HG03175 (cell line): ENCODE results near the gene POLR2J.
A peak's percentile ranks its signal among the peaks of the same experiment; 100 is the strongest.
"Not testable (repeated sequence)": the region's sequence is repeated elsewhere in the genome, so short reads cannot be mapped to it uniquely, and the experiment has no call there.

ENCODE experiments used
- ATAC-seq: cut with Tn5 transposase; IDR thresholded peaks from one replicate; pipeline ENCODE4 v1.9.1; 2021; ENCODE audit warnings: mild to moderate bottlenecking, moderate library complexity; ENCODE audit not compliant: unreplicated experiment

Gene POLR2J

DNA sequence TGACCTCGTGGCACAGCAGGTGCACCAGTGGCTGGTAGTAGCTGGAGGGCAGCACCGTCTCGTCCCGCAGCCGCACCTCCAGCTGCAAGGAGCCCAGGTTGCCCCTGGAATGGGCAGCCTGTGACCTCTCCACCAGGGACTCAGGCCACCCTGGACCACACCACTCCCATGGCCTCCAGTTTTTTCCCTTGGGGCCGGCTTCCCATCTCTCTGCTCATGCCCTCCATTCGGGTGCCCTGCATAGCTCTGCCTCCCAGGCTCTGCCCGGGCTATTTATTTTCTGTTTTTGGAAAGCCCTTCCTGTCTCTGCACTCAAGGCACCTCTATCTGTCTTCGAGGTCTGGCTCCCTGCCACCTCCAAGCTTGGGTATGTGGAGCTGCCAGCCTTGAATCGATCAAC lies 18.1 kb upstream of the POLR2J start:
- ATAC-seq = not testable (repeated sequence)

DNA sequence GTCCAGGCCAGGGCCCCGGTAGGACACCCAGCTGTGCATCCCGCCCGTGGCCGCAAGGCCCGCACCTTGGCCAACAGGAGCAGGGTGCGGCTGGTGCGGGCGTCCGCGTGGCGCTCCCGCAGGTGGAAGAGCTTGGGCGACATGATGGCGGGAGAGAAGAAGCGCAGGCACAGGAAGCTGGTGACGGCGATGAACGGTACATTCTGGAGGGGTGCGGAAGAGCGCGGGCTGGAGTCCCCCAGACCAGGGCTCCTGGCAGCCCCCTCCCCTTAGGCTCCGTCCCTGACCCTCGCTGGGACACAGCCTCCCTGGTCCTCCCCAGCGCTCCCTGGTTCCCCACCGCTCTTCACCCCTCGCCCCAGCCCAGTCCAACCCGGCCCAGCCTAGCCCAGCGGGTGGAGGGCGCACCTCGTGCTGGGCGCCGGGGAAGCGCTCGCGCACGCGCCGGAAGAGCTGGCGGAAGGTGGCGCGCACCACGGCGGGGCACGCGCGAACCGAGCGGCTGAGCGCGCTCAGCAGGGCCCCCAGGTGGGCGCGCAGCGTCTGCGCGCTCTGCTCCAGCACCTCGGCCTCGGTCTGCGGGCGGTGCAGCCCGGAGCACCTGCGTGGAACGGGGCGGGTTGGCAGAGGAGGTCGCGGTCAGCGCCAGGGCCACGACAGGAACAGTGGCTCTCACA lies 15.9 kb upstream of the POLR2J start:
- peak; percentile 74 for ATAC-seq

DNA sequence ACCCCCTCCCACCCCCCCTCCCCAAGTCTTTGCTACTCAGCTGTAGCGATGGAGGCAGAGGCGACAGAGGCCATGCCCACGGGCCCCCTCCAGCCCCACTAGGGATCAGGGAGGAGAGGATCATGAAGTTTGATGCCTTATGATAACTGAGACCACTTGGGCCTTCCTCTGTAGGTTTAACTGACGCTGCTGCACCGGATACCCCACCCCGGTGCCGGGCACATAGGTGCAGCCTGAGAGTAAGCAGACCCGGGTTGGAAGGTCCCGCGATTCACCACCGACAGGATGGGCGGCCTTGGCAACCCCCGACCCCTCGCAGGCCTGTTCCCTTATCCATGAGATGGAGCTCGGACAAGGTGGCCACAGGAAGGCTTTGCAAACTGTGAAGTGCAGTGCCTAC lies 15.3 kb upstream of the POLR2J start:
- not testable (repeated sequence) for ATAC-seq

DNA sequence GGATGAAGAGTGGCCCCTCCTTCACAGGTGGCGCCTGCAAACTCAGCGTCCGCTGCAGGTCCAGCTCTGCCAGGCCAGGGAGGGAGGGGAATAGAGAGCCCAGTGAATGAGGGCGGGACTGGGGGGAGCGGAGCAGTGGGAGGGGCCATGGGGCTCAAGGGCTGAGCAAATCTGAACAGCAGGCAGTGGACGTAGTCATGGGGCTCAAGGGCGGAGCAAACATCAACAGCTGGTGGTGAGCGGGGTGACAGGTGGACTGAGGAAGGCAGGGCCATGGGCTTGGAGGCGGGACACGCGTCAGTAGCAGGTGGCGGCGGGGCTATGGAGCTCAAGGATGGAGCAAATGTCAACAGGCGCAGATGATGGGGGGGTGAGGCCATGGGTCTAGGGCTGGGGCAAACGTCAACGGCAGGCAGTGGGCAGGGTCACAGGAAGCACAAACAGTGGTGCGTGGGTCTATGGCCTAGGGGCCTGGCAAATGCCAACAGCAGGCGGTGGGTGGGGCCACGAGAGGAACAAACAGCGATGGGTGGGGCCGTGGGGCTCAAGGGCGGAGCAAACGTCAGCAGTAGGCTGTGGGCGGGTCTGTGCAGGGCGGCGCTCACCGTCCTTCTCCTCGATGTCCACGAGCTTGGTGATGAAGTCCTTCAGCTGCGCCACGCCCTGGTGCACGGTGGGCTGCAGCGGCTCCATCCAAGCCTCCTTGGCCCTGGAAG lies 14.7 kb upstream of the POLR2J start:
- peak; percentile 38 for ATAC-seq

DNA sequence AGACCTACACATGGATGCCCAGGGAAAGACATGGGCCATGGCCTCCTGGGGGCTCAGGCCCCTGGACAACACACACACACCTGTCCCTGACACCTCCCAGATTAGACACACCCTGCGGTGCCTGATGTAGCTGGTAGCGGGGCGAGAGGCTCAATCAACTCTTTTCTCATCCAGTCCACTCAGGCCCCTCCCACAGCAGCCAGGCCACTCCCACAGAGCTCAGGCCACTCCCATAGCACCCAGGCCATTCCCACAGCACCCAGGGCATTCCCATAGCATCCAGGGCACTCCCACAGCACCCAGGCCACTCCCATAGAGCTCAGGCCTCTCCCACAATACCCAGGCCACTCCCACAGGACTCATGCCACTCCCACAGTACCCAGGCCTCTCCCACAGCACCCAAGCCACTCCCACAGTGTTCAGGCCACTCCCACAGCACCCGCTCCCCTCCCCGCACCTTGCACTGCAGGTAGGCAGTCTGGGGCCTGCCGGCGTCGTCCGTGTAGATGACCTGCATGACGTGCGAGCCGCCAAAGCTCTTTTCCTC lies 11.9 kb upstream of the POLR2J start:
- peak; percentile 45 for ATAC-seq

DNA sequence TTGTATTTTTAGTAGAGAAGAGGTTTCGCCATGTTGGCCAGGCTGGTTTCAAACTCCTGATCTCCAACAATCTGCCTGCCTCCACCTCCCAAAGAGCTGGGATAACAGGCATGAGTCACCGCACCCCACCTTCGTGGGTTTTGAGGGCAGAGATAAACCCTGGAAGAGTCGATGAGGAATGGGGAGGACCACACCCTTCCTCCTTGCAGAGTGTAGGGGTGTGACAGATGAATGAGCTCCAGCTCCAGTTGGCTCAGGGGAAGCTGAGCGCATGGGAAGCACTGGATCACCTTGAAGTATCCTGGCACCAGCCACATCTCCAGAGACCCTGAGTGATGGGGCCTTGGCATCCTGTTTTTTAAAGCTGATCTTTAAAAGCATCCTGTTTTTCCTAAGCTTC lies 5.6 kb upstream of the POLR2J start:
- not testable (repeated sequence) for ATAC-seq

DNA sequence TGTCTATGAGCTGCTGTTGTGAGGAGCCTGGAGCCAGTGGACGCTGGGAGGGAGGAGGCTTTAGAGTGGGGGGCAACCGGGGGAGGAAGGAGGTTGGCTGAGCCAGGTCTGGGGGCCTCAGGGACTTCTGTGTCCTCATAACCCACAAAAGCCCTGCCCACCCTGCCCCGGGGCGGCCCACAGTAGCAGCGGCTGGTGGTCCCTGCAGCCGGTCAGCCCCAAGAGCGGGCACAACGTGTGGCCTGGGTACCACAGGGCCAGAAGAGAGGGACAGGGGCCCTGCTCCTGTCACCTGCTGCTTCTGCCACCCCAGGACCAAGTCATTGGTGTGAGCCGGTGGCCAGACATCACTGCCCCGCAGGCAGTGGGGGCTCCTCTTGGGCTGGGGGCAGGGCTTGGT lies 3.2 kb upstream of the POLR2J start:
- ATAC-seq = not testable (repeated sequence)

DNA sequence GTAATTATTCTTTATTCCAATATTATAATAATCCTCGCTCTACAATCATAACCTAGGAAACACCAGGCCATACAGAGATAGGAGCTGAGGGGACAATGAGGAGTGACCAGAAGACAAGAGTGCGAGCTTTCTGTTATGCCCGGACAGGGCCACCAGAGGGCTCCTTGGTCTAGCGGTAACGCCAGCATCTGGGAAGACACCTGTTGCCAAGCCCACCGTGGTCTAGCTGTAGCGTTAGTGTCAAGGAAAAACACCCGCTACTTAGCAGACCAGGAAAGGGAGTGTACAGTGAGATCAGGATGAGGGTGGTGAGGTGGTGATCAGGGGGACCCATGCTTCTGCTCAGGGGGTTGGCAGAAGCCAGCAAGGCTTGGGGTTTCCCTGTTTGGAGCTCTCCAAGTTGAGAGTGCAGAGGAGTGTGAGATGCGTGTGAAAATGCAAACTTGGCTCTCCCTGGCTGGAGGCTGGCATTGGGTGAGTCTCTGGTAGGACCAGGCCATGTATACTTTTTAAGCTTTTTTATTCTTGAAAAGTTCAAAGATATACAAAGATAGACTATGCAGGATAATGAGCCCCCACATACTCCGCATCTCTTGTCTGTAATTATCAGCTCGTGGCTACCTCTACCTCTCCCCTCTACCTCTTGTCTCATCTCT lies 1.4 kb upstream of the POLR2J start:
- not testable (repeated sequence) for ATAC-seq

DNA sequence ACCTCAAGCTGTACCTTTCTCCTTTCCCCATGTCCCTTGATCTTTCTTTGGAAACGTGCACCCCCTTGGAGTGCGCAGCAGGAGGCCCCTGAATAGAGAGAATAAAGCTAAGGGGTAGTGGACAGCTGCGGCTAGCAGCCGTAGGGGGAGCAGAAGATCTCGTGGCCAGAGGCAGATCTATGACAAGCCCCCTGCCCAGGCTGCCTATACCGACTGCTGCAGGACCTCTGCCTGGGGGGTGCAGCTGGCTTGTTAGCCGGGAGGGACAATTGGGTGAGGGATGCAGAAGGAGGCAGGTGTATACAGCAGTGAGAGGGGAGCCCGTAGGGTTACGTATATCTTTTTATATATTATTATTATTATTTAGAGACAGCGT lies 475 bp upstream of the POLR2J start:
- peak; percentile 28 for ATAC-seq

DNA sequence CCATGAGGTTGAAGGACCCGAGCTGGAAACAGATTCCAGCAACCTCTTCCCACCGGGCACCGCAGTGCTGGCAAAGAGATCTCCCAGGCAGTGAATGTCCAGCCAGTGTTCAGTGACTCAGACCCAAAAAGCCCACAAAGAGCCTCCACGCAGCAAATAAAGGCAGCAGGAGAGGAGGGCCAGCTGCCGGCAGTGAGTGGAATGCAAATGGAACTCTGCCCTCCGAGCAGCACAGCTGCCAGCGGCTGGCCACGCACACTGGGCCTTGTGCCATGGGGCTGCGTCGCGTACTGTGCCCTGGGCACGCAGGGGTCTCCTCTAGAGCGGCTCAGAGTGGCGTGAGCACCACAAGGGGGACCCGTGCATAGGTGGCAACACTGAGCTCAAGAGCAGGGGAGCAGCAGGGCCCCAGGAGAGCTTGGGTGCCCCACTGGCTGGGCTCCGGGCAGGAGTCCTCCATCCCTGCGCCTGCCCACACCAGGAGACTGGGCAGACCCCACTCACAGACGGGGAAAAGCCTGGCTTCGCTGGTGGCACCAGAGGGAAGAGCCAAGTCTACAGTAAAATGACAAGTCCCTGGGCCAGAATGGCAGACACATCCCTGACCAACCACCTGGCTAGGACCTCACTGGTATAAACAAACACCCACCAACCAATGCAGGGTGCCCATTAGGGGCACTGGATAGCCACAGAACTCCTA lies 3.8 kb downstream of the POLR2J start:
- ATAC-seq = not testable (repeated sequence)

DNA sequence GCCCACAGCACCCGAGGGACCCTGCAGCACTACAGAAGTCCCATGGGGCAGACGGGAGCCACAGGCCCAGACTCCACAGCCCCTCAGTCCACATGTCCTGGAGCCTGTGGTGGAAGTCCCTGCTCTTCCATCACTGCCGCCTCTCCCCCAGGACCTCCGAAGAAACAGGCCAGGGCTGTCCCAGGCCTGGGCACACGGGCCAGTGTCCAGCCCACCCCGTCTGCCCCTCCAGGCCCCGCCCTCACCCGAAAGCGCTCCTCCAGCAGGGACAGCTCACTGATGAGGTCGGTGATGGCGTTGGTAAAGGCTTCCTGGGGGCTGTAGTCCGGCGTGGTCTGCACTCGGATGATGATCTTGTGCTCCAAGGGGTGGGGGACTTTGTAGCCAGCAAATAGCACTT lies 4.6 kb downstream of the POLR2J start:
- not testable (repeated sequence) for ATAC-seq

DNA sequence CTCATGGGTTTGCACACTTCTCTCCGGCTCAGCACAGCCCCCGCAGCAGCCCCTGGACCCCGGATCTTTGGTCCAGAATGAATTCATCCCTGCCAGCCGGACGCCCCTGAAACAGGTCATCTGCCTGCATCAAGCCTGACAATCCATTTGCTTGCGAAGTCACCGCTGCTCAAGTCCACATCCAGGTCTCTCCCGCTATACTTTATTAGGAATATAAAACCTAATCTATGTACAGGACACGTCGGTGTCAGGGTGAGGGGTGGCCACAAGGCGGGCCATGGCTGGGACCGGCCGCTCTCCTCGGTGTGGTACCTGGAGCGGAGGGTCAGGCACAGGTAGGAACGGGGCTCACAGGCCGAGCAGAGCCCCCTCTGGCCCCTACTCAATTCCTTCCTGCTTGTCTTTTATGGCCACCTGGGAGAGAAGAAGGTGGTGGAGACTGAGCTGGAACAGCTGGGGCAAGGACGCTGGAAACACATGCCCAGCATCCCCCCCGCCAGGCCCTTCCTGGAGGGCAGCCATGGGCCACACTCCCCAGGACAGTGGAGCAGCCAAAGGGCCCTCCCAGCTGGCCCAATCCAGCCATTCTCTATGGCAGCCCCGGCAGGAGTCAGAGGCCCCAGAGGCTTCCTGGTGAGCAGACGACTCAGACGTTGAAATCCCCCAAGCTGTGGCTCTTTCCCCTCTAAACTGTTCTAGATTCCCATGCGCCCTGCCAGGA lies 5.3 kb downstream of the POLR2J start:
- no peak for ATAC-seq

DNA sequence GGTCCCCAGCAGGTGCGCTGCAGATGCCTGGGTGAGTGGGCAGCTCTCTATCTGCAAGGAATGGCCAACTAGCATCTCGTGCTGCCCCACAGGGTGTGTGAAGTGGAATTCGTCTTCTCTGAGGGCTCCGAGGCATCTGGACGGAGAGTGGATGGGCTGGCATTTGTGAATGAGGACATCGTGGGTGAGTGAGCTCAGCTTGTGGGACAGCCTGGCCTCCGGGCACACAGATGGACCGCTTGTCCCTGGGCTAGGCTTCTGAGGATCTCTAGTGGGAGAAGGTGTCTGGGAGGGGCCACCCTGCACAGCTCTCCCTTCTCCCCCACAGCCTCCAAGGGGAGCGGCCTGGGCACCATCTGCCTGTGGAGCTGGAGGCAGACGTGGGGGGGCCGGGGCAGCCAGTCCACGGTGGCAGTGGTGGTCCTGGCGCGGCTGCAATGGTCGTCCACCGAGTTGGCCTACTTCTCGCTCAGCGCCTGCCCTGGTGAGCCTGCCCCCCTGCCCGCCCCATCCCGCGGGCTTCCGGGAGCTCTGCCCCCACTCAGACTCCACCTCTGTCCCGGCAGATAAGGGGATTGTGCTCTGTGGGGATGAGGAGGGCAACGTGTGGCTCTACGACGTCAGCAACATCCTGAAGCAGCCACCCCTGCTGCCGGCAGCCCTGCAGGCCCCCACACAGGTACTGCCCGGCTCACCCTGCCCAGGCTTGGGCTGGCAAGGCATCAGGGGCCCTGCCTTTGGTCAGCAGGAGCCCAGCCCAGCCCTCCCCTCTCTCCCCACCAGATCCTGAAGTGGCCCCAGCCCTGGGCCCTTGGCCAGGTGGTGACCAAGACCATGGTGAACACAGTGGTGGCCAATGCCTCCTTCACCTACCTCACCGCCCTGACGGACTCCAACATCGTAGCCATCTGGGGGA lies 6.3 kb downstream of the POLR2J start:
- no peak for ATAC-seq

DNA sequence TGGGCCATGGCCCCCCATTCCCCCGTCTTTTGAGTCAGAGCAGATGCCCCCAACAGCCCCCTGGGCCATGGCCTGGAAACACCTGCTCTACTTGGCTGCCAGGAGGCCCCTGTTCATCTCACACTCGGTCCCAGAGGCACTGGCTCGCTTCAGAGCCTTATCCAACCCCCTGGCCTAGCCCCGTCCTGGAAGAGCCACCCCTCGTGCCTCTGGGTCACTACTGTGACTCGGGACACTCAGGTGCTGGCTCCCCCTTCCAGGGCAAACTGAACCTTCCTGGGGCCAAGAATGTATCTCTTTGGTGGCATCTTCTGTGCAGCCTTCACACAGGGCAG lies 7.0 kb downstream of the POLR2J start:
- no peak for ATAC-seq

DNA sequence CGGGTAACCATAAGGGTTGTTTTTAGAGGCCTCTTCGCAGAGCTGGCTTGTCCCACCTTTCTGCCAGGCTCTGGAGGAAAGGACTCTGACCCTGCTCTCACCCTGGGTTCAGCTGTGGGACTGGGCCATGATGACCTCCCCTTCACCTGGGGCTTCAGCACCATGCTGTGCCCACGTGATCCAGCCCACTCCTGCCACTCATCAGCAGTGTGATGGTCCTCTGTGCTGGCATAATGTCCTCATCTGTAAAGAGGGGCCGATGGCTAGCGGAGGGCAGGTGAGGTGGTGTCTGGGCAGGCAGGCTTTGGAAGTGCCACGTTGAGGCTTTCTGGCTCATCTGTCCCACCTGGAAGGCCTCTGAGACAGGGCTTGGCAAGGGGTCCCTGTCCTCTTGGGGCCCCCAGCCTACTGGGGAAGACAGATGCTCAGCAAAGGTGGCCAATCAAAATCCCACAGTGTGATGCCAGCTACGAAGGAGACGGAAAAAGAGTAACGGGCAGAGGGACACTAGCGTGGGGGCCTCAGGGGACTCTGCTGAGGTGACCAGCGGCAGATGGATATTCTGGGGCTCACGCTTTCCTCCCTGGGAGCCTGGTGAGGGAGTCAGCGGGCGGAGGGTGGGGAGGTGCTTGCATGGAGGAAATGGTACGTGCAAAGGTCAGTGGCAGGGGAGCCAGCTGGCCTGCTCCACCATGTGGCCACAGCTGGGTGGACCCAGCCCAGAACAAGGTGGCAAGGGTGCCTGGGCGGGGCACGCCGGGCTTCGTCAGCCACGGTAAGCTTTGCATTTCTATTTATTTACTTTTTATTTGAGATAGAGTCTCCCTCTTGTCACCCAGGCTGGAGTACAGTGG lies 8.5 kb downstream of the POLR2J start:
- ATAC-seq = no peak

DNA sequence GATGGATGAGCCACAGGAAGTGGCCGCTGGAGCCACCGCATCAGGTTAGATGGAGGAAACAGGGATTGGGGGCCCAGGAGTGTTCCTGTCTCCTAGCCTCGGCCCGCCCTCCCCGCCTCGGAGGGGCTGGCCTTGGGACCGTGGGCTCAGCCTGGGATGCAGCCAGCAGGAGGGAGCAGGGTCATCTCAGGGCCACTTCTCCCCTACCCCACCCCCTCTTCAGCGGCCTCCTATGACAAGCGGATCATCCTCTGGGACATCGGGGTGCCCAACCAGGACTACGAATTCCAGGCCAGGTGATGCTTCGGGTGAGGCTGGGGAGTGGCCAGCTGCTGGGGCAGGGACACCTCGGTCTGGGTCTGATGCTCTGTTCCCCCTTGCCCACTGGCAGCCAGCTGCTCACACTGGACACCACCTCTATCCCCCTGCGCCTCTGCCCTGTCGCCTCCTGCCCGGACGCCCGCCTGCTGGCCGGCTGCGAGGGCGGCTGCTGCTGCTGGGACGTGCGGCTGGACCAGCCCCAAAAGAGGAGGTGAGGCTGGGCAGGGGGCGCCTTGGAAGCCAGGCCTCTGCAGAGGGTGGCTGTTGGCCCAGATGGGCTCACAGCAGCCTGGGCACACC lies 9.3 kb downstream of the POLR2J start:
- no peak for ATAC-seq

DNA sequence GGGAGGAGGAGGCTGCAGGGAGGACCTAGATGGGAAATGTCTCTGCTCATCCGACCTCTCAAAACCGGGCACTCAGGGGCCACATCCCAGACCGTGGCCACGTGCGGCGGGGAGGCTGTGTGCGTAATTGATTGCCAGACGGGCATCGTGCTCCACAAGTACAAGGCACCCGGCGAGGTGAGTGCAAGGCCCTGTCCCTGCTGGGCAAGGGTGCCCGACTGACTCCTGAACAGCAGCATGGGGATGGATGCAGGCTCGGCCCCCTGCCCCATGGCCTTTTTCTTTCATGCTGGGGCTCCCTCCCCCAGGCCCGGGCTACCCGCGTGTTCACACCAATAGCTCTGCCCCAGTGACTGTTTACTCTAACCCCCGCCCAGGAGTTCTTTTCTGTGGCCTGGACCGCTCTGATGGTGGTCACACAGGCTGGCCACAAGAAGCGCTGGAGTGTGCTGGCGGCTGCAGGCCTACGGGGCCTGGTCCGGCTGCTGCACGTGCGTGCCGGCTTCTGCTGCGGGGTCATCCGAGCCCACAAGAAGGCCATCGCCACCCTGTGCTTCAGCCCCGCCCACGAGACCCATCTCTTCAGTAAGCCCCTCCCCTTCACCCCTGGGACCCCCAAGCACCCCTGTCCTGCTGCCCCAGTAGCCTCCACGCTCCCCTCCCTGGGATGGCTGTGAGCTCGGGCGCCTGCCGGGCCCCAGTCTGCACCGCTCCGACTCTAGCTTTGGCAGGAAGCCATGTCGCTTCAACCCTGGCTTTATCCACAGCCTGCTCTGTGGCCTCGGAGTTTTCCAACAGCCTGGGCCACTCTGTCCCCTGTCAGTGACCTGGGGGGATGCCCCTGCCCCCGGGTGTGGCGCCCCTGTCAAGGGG lies 10.0 kb downstream of the POLR2J start:
- ATAC-seq = no peak
